ENCODE results near the gene DLGAP4. TPM values are rescaled to one million over a fixed set of nuclear protein-coding genes. Genes with fewer than 3 reads are reported as not detected.
A peak's percentile ranks its signal among the peaks of the same experiment; 100 is the strongest.

Gene DLGAP4
- total and polyA plus RNA-seq, 7 donors = 53.5 to 151 (median 90.4) TPM

- Histone ChIP-seq H3K4me1 (peaks cover 35% of the 10 kb centered on the region), H3K4me3 (peak overlapping the region; percentile 99), H3K36me3 (ENCODE audit: insufficient read depth in 1 of 2, low read depth in 1 of 2) (peaks cover 0 to 5% of the 10 kb centered on the region in 2 donors), H3K27me3 (ENCODE audit: insufficient read depth in 3 of 3, low read length in 2 of 3) (no peaks in the 10 kb centered on the region), H3K9me3 (no peaks in the 10 kb centered on the region), H3K27ac (peak overlapping the region; percentile 100)
- TF ChIP-seq CTCF (IDR thresholded peaks at IDR 0.05) = no peak
- 6 to 20% (median 9%) methylated on average over 34 to 95 of the region's 96 CpGs for WGBS, 3 donors
- intact Hi-C loops (cut with DNase I) = loop anchor here in 1 of 2 donors (10.0 kb wide), 1 partner anchor 144 kb away; the partner anchor contains the start of gene RAB5IF
- DNase-seq = peak; percentile 96 to 97
- ATAC-seq = peak; percentile 67 to 79 (median 70)
These were observed 154.8 kb downstream of the DLGAP4 start for GRCh38 chr20:36460648-36461599.

GRCh38 chr20:36461600-36462439, 155.7 kb downstream of the DLGAP4 start:
- intact Hi-C loops (cut with DNase I) = loop anchor here in 1 of 2 donors (10.0 kb wide), 1 partner anchor 143 kb away; the partner anchor contains the start of gene RAB5IF
- 0 to 1% (median 1%) methylated on average over 15 to 55 of the region's 58 CpGs for WGBS, 3 donors

GRCh38 chr20:36462440-36463211, 156.5 kb downstream of the DLGAP4 start:
- Histone ChIP-seq H3K4me3 (peak overlapping the region; percentile 99), H3K27ac (peak overlapping the region; percentile 100), H3K27me3 (ENCODE audit: insufficient read depth in 3 of 3, low read length in 2 of 3) (no peaks in the 10 kb centered on the region), H3K9me3 (no peaks in the 10 kb centered on the region), H3K4me1 (peaks cover 50% of the 10 kb centered on the region), H3K36me3 (ENCODE audit: insufficient read depth in 1 of 2, low read depth in 1 of 2) (peaks cover 0 to 11% of the 10 kb centered on the region in 2 donors)
- intact Hi-C loops (cut with DNase I) = loop anchor here in 1 of 2 donors (10.0 kb wide), 1 partner anchor 142 kb away; the partner anchor contains the start of gene RAB5IF
- DNase-seq (peak; percentile 80 to 92), ATAC-seq (peak; percentile 62 to 76 (median 70))
- no peak for TF ChIP-seq CTCF (IDR thresholded peaks at IDR 0.05)
- 1% methylated on average over 19 to 21 of the region's 21 CpGs for WGBS, 3 donors

More at GRCh38 chr20:36461600-36462439, 155.7 kb downstream of the DLGAP4 start:
- H3K4me3 ChIP-seq = peak overlapping the region; percentile 99
- H3K27ac ChIP-seq = peak overlapping the region; percentile 100
- no peaks in the 10 kb centered on the region for H3K27me3 ChIP-seq (ENCODE audit: insufficient read depth in 3 of 3, low read length in 2 of 3)
- H3K4me1 ChIP-seq = peaks cover 43% of the 10 kb centered on the region
- H3K36me3 ChIP-seq (ENCODE audit: insufficient read depth in 1 of 2, low read depth in 1 of 2) = peaks cover 0 to 11% of the 10 kb centered on the region in 2 donors
- no peak for TF ChIP-seq CTCF (IDR thresholded peaks at IDR 0.05)
- DNase-seq (peak; percentile 79 to 87), ATAC-seq (peak; percentile 29 to 60 (median 41))
- H3K9me3 ChIP-seq = no peaks in the 10 kb centered on the region

All from psoas muscle (tissue), 8 donors.